GM19239 (cell line): ENCODE results near the gene TLNRD1.

Experiments used
- DNase-seq: peaks from one replicate; pipeline ENCODE4 v3.0.0; 2011; ENCODE audit warnings: low spot score; ENCODE audit not compliant: insufficient read length
- FAIRE-seq: peaks from 2 replicates; lab custom pipeline; 2011; peaks lifted over from hg19 to GRCh38; lab: Jason Lieb, UNC

The TLNRD1 gene

GRCh38 chr15:80976851-80977250, 23.9 kb upstream of the TLNRD1 start:
- FAIRE-seq (no peak), DNase-seq (no peak)

GRCh38 chr15:80977627-80978036, 23.1 kb upstream of the TLNRD1 start:
- no peak for FAIRE-seq
- no peak for DNase-seq

- DNase-seq: no peak
These were observed 21.9 kb upstream of the TLNRD1 start for GRCh38 chr15:80978685-80979329.

GRCh38 chr15:80979538-80980200, 21.1 kb upstream of the TLNRD1 start:
- DNase-seq: no peak
- no peak for FAIRE-seq

More at GRCh38 chr15:80978685-80979329, 21.9 kb upstream of the TLNRD1 start:
- FAIRE-seq: no peak

GRCh38 chr15:80982205-80982604, 18.5 kb upstream of the TLNRD1 start:
- DNase-seq (no peak), FAIRE-seq (peak; percentile 23)

- DNase-seq (no peak), FAIRE-seq (no peak)
These were observed 17.9 kb upstream of the TLNRD1 start for GRCh38 chr15:80982839-80983238.

GRCh38 chr15:80984856-80985255, 15.9 kb upstream of the TLNRD1 start:
- DNase-seq (no peak), FAIRE-seq (no peak)

- no peak for FAIRE-seq
- DNase-seq: no peak
These were observed 14.7 kb upstream of the TLNRD1 start for GRCh38 chr15:80985981-80986380.

- DNase-seq (no peak), FAIRE-seq (no peak)
These were observed 14.2 kb upstream of the TLNRD1 start for GRCh38 chr15:80986487-80986886.

- no peak for FAIRE-seq
These were observed 12.5 kb upstream of the TLNRD1 start for GRCh38 chr15:80988148-80988796.

GRCh38 chr15:80989081-80989517, 11.6 kb upstream of the TLNRD1 start:
- FAIRE-seq: no peak
- no peak for DNase-seq

More at GRCh38 chr15:80988148-80988796, 12.5 kb upstream of the TLNRD1 start:
- DNase-seq: no peak

- DNase-seq (peak; percentile 86), FAIRE-seq (peak; percentile 90)
These were observed 10.9 kb upstream of the TLNRD1 start, which contains the start of gene MESD for GRCh38 chr15:80989518-80990478. TSS of gene MESD (minus strand) at chr15:80989819. CDS start at chr15:80989791, 28 bp downstream.

GRCh38 chr15:80990955-80991354, 9.8 kb upstream of the TLNRD1 start:
- FAIRE-seq (no peak), DNase-seq (no peak)

- DNase-seq (no peak), FAIRE-seq (no peak)
These were observed 9.3 kb upstream of the TLNRD1 start for GRCh38 chr15:80991421-80991820.

- no peak for FAIRE-seq
- DNase-seq: no peak
These were observed 8.7 kb upstream of the TLNRD1 start for GRCh38 chr15:80992006-80992405.

GRCh38 chr15:80992441-80992840, 8.3 kb upstream of the TLNRD1 start:
- no peak for FAIRE-seq
- DNase-seq: no peak

- FAIRE-seq (no peak), DNase-seq (no peak)
These were observed 4.5 kb upstream of the TLNRD1 start for GRCh38 chr15:80996247-80996646.

GRCh38 chr15:80997692-80998091, 3.0 kb upstream of the TLNRD1 start:
- FAIRE-seq (no peak), DNase-seq (no peak)

GRCh38 chr15:80998251-80998650, 2.5 kb upstream of the TLNRD1 start:
- no peak for FAIRE-seq
- no peak for DNase-seq

- DNase-seq (peak; percentile 36), FAIRE-seq (peak; percentile 93)
These were observed 1.1 kb upstream of the TLNRD1 start for GRCh38 chr15:80999623-81000036.
